Left lung (tissue), 8 donors: ENCODE measurements around the gene TAS2R43. TPM values are rescaled to one million over a fixed set of nuclear protein-coding genes. Genes with fewer than 3 reads are reported as not detected.

Source experiments
- polyA plus RNA-seq, 6 donors: library from polyadenylated mRNA; unstranded; fragments of 120-200 nt; gene quantifications; one replicate each; pipeline ENCODE4 v1.2.1, GENCODE V29; 2013; ENCODE audit not compliant: insufficient read length in 6 of 6
- total RNA-seq, 2 donors: library from RNA; stranded (reverse); fragmentation: NEBNext Ultra II Directional; extraction: Animal tissue kit (Norgen Biotek cat#: 25700); gene quantifications; one replicate each; pipeline ENCODE4 v1.2.1, GENCODE V29; 2021
- donor health status: DM: no; HTN: yes; CAD: no.
- donor health status: DM: no; HTN: no; CAD: no.

TAS2R43 gene
- total and polyA plus RNA-seq, 8 donors = 0.38 to 0.78 (median 0.60) TPM

Other genes starting within 250 kb of the TAS2R43 start
- 1 to 10 TPM; 1.2 to 1.4 TPM for gene PRR4, start 242.8 kb downstream of the TAS2R43 start, total RNA-seq
- gene PRR4, start 242.8 kb downstream of the TAS2R43 start, polyA plus RNA-seq = 10 to 100 TPM in 3 of 6 donors, 1 to 10 TPM in 3; 7.5 to 19.8 (median 10.6) TPM
- gene PRH1, start 208.1 kb downstream of the TAS2R43 start, total RNA-seq = 10 to 100 TPM; 10.6 to 12.0 TPM
- 10 to 100 TPM; 13.1 to 17.2 (median 16.0) TPM for gene PRH1, start 208.1 kb downstream of the TAS2R43 start, polyA plus RNA-seq
- 1 to 10 TPM in 1 of 2 donors, under 1 TPM in 1; 0.99 to 1.0 TPM for gene TAS2R13, start 182.8 kb downstream of the TAS2R43 start, total RNA-seq
- under 1 TPM in 4 of 6 donors, not detected in 2; 0.14 to 0.59 (median 0.22) TPM for gene TAS2R13, start 182.8 kb downstream of the TAS2R43 start, polyA plus RNA-seq
- gene PRH2, start 163.1 kb downstream of the TAS2R43 start, total RNA-seq = not detected
- 1 to 10 TPM in 1 of 6 donors, under 1 TPM in 5; 0.33 to 1.1 (median 0.67) TPM for gene PRH2, start 163.1 kb downstream of the TAS2R43 start, polyA plus RNA-seq
- 1 to 10 TPM; 1.2 to 1.9 TPM for gene TAS2R14, start 153.1 kb downstream of the TAS2R43 start, total RNA-seq
- gene TAS2R14, start 153.1 kb downstream of the TAS2R43 start, polyA plus RNA-seq = 1 to 10 TPM; 3.8 to 5.0 (median 4.8) TPM
- 1 to 10 TPM; 1.0 to 1.1 TPM for gene TAS2R50, start 105.4 kb downstream of the TAS2R43 start, total RNA-seq
- gene TAS2R50, start 105.4 kb downstream of the TAS2R43 start, polyA plus RNA-seq = under 1 TPM in 5 of 6 donors, not detected in 1; 0.17 to 0.34 (median 0.20) TPM
- 1 to 10 TPM; 1.6 to 1.7 TPM for gene TAS2R20, start 94.0 kb downstream of the TAS2R43 start, total RNA-seq
- gene TAS2R20, start 94.0 kb downstream of the TAS2R43 start, polyA plus RNA-seq = 1 to 10 TPM; 2.3 to 3.6 (median 3.1) TPM
- 1 to 10 TPM; 2.0 to 3.3 TPM for gene TAS2R19, start 69.7 kb downstream of the TAS2R43 start, total RNA-seq
- 1 to 10 TPM; 1.5 to 3.3 (median 2.2) TPM for gene TAS2R19, start 69.7 kb downstream of the TAS2R43 start, polyA plus RNA-seq
- gene TAS2R31, start 60.9 kb downstream of the TAS2R43 start, total RNA-seq = 1 to 10 TPM; 2.1 to 3.4 TPM
- gene TAS2R31, start 60.9 kb downstream of the TAS2R43 start, polyA plus RNA-seq = 1 to 10 TPM; 1.2 to 2.9 (median 2.2) TPM
- 1 to 10 TPM; 1.0 to 1.4 TPM for gene TAS2R46, start 30.0 kb downstream of the TAS2R43 start, total RNA-seq
- under 1 TPM in 4 of 6 donors, not detected in 2; 0.20 to 0.37 (median 0.31) TPM for gene TAS2R46, start 30.0 kb downstream of the TAS2R43 start, polyA plus RNA-seq
- 1 to 10 TPM; 1.9 to 3.1 TPM for gene TAS2R30, start 42.3 kb upstream of the TAS2R43 start, total RNA-seq
- gene TAS2R30, start 42.3 kb upstream of the TAS2R43 start, polyA plus RNA-seq = under 1 TPM; 0.20 to 0.81 (median 0.35) TPM
- 10 to 100 TPM in 1 of 2 donors, 1 to 10 TPM in 1; 9.5 to 10.3 TPM for gene SMIM10L1, start 78.9 kb upstream of the TAS2R43 start, total RNA-seq
- 10 to 100 TPM; 13.0 to 15.5 (median 13.3) TPM for gene SMIM10L1, start 78.9 kb upstream of the TAS2R43 start, polyA plus RNA-seq
- not detected for gene TAS2R42, start 94.6 kb upstream of the TAS2R43 start, total RNA-seq
- under 1 TPM in 1 of 6 donors, not detected in 5; 0.15 TPM for gene TAS2R42, start 94.6 kb upstream of the TAS2R43 start, polyA plus RNA-seq
- gene PRB3, start 177.4 kb upstream of the TAS2R43 start, total RNA-seq = not detected
- under 1 TPM in 2 of 6 donors, not detected in 4; 0.13 to 0.14 TPM for gene PRB3, start 177.4 kb upstream of the TAS2R43 start, polyA plus RNA-seq
- not detected for gene PRB4, start 218.1 kb upstream of the TAS2R43 start, total RNA-seq
- not detected for gene PRB4, start 218.1 kb upstream of the TAS2R43 start, polyA plus RNA-seq